H9 (cell line): ENCODE measurements around the gene SAG. TPM values are rescaled to one million over a fixed set of nuclear protein-coding genes. Genes with fewer than 3 reads are reported as not detected.

ENCODE experiments used
- DNase-seq: peaks from one replicate; pipeline ENCODE4 v3.0.0-alpha.2; 2017
- H2AFZ ChIP-seq: one replicate; pipeline ENCODE4 v1.6.1; 2013; ENCODE audit warnings: mild to moderate bottlenecking, low read length, control low read depth, moderate library complexity
- H2AK5ac ChIP-seq: 2 replicates; pipeline ENCODE4 v1.6.1; 2013; ENCODE audit warnings: low read length, control low read depth, mixed read lengths; ENCODE audit not compliant: insufficient read length
- H2BK120ac ChIP-seq: one replicate; pipeline ENCODE4 v1.6.1; 2013; ENCODE audit warnings: low read depth, mild to moderate bottlenecking, low read length, control low read depth, inconsistent platforms; ENCODE audit not compliant: poor library complexity, severe bottlenecking
- H2BK12ac ChIP-seq: 2 replicates; pipeline ENCODE4 v1.6.1; 2013; ENCODE audit warnings: low read length, control low read depth, mixed read lengths, low read depth; ENCODE audit not compliant: insufficient read length
- H2BK15ac ChIP-seq: 2 replicates; pipeline ENCODE4 v1.6.1; 2013; ENCODE audit warnings: low read depth, low read length, control low read depth
- H2BK20ac ChIP-seq: one replicate; pipeline ENCODE4 v1.6.1; 2013; ENCODE audit warnings: low read depth, mild to moderate bottlenecking, low read length, control low read depth, inconsistent platforms; ENCODE audit not compliant: poor library complexity, severe bottlenecking
- H2BK5ac ChIP-seq: 2 replicates; pipeline ENCODE4 v1.6.1; 2013; ENCODE audit warnings: low read length, control low read depth, mixed read lengths; ENCODE audit not compliant: insufficient read length
- H3K14ac ChIP-seq: 2 replicates; pipeline ENCODE4 v1.6.1; 2013; ENCODE audit warnings: low read length, control low read depth; ENCODE audit not compliant: insufficient read depth
- H3K18ac ChIP-seq: 2 replicates; pipeline ENCODE4 v1.6.1; 2013; ENCODE audit warnings: low read depth, mild to moderate bottlenecking, mixed read lengths, low read length, control low read depth; ENCODE audit not compliant: insufficient read length
- H3K23ac ChIP-seq: 2 replicates; pipeline ENCODE4 v1.6.1; 2013; ENCODE audit warnings: low read length, control low read depth, mixed read lengths, low read depth; ENCODE audit not compliant: insufficient read length
- H3K23me2 ChIP-seq: 2 replicates; pipeline ENCODE4 v1.6.1; 2013; ENCODE audit warnings: low read depth, mild to moderate bottlenecking, mixed read lengths, low read length, control low read depth; ENCODE audit not compliant: insufficient read length, poor library complexity, severe bottlenecking
- H3K27ac ChIP-seq: 2 replicates; pipeline ENCODE4 v1.5.1; 2013; ENCODE audit warnings: low read length, control low read depth, mixed read lengths, low read depth; ENCODE audit not compliant: insufficient read length
- H3K27me3 ChIP-seq: 2 replicates; pipeline ENCODE4 v1.6.1; 2013; ENCODE audit warnings: low read length, control low read depth, inconsistent platforms; ENCODE audit not compliant: insufficient read depth
- H3K4ac ChIP-seq: 2 replicates; pipeline ENCODE4 v1.6.1; 2013; ENCODE audit warnings: low read depth, mild to moderate bottlenecking, control low read depth, inconsistent platforms, low read length, moderate library complexity
- H3K4me1 ChIP-seq: 2 replicates; pipeline ENCODE4 v1.6.1; 2013; ENCODE audit warnings: low read length, control low read depth, inconsistent platforms; ENCODE audit not compliant: insufficient read depth
- H3K4me2 ChIP-seq: 2 replicates; pipeline ENCODE4 v1.6.1; 2013; ENCODE audit warnings: low read length, control low read depth, mixed read lengths; ENCODE audit not compliant: insufficient read length, insufficient read depth
- H3K56ac ChIP-seq: 2 replicates; pipeline ENCODE4 v1.6.1; 2013; ENCODE audit warnings: low read depth, mild to moderate bottlenecking, mixed read lengths, low read length, control low read depth; ENCODE audit not compliant: insufficient read length
- H3K79me1 ChIP-seq: 2 replicates; pipeline ENCODE4 v1.6.1; 2013; ENCODE audit warnings: low read depth, mild to moderate bottlenecking, moderate library complexity, low read length, control low read depth, inconsistent platforms; ENCODE audit not compliant: insufficient read depth, poor library complexity, severe bottlenecking
- H3K79me2 ChIP-seq: 2 replicates; pipeline ENCODE4 v1.6.1; 2013; ENCODE audit warnings: low read length, control low read depth, inconsistent platforms; ENCODE audit not compliant: insufficient read depth
- H3K9ac ChIP-seq: 2 replicates; pipeline ENCODE4 v1.6.1; 2013; ENCODE audit warnings: low read length, control low read depth, mixed read lengths; ENCODE audit not compliant: insufficient read length; ENCODE audit errors: extremely low read depth
- H3K9me3 ChIP-seq: one replicate; pipeline ENCODE4 v1.6.1; 2013; ENCODE audit warnings: low read depth, low read length, inconsistent platforms; ENCODE audit not compliant: control insufficient read depth
- H3T11ph ChIP-seq: one replicate; pipeline ENCODE4 v1.6.1; 2013; ENCODE audit warnings: mild to moderate bottlenecking, low read length, control low read depth, inconsistent platforms
- H4K20me1 ChIP-seq: one replicate; pipeline ENCODE4 v1.6.1; 2013; ENCODE audit not compliant: control insufficient read depth, insufficient read length, insufficient read depth
- H4K5ac ChIP-seq: 2 replicates; pipeline ENCODE4 v1.6.1; 2013; ENCODE audit warnings: low read depth, mild to moderate bottlenecking, mixed read lengths, low read length, control low read depth; ENCODE audit not compliant: insufficient read length
- H4K8ac ChIP-seq: replicated peaks from 2 replicates; pipeline ENCODE4 v1.6.1; 2013; ENCODE audit warnings: low read length, control low read depth, mixed read lengths, low read depth; ENCODE audit not compliant: insufficient read length
- H4K91ac ChIP-seq: 2 replicates; pipeline ENCODE4 v1.6.1; 2013; ENCODE audit warnings: low read depth, mild to moderate bottlenecking, moderate library complexity, mixed read lengths, low read length, control low read depth; ENCODE audit not compliant: insufficient read length
- H3K27ac Mint-ChIP-seq, 3 experiments: 2 replicates in 2 of 3; 3 replicates in 1 of 3; pipeline ENCODE4 v1.8.0; 2020 to 2021; ENCODE audit warnings: mixed read lengths in 3 of 3, mild to moderate bottlenecking in 1 of 3, moderate library complexity in 1 of 3
- H3K27me3 Mint-ChIP-seq: 2 replicates; pipeline ENCODE4 v1.8.0; 2021; ENCODE audit warnings: low read depth, mild to moderate bottlenecking, moderate library complexity, mixed read lengths
- H3K36me3 Mint-ChIP-seq, 3 experiments: 2 replicates in 2 of 3; 3 replicates in 1 of 3; pipeline ENCODE4 v1.8.0; 2020 to 2021; ENCODE audit warnings: low read depth in 3 of 3, mixed read lengths in 3 of 3; ENCODE audit not compliant: insufficient read depth in 1 of 3
- H3K4me1 Mint-ChIP-seq, 2 experiments: 2 replicates each; pipeline ENCODE4 v1.8.0; 2020; ENCODE audit warnings: mixed read lengths in 2 of 2
- H3K4me3 Mint-ChIP-seq, 2 experiments: 2 replicates in 1 of 2; 3 replicates in 1 of 2; pipeline ENCODE4 v1.8.0; 2020 to 2021; ENCODE audit warnings: mild to moderate bottlenecking in 2 of 2, mixed read lengths in 2 of 2, moderate library complexity in 1 of 2
- H3K9me3 Mint-ChIP-seq, 2 experiments: 2 replicates in 1 of 2; 3 replicates in 1 of 2; pipeline ENCODE4 v1.8.0; 2020; ENCODE audit warnings: mild to moderate bottlenecking in 2 of 2, mixed read lengths in 2 of 2, moderate library complexity in 1 of 2
- CTCF ChIP-seq: fragments of 200-600 bp; sonication (generic); conservative IDR thresholded peaks from 3 replicates; pipeline ENCODE4 v1.8.0; 2021; ENCODE audit warnings: antibody characterized with exemption, mild to moderate bottlenecking
- WGBS: extraction: QIAGEN DNeasy Blood & Tissue Kit; methylation state at CpG from one replicate; pipeline ENCODE4 v1.1.7; 2013; ENCODE audit warnings: missing lambda C conversion rate, low lambda C conversion rate, mixed read lengths; ENCODE audit not compliant: insufficient read length; ENCODE audit errors: extremely low coverage; 5-methylcytosine and 5-hydroxymethylcytosine counted together
- total RNA-seq: library from RNA; stranded (reverse); gene quantifications from 2 replicates; pipeline ENCODE4 v1.2.1, GENCODE V29; 2021

SAG gene
- total RNA-seq, 1 experiment from 2014 or later: not detected

- Histone ChIP-seq H2AK5ac (no peak overlapping the region), H3K14ac (no peak overlapping the region), H4K91ac (no peak overlapping the region), H3K4me1 (no peaks in the 10 kb centered on the region), H3K23ac (no peak overlapping the region), H3T11ph (no peak overlapping the region), H3K4me2 (no peak overlapping the region), H3K9me3 (no peaks in the 10 kb centered on the region), H3K27ac (no peak overlapping the region), H4K5ac (no peak overlapping the region), H2BK12ac (no peak overlapping the region), H2BK20ac (no peak overlapping the region), H4K20me1 (no peaks in the 10 kb centered on the region), H3K18ac (no peak overlapping the region), H3K23me2 (no peaks in the 10 kb centered on the region), H3K9ac (no peak overlapping the region), H3K4ac (no peak overlapping the region), H3K56ac (no peak overlapping the region), H3K27me3 (no peaks in the 10 kb centered on the region), H2BK5ac (no peak overlapping the region), H3K79me2 (no peaks in the 10 kb centered on the region), H2BK120ac (no peak overlapping the region), H4K8ac (no peak overlapping the region), H3K79me1 (no peaks in the 10 kb centered on the region), H2BK15ac (no peak overlapping the region), H2AFZ (no peak overlapping the region)
- Mint-ChIP-seq H3K4me1 (no peaks in the 10 kb centered on the region), H3K36me3 (peaks cover 35 to 95% (median 74%) of the 10 kb centered on the region in 3 experiments; a peak in 6 of 7 replicates), H3K4me3 (no peak overlapping the region), H3K27ac (no peak overlapping the region; a peak in 1 of 7 replicates), H3K27me3 (no peaks in the 10 kb centered on the region), H3K9me3 (no peaks in the 10 kb centered on the region)
- WGBS: no CpG with 5 or more reads among the region's 2 CpGs
- DNase-seq: no peak
- no peak for TF ChIP-seq CTCF
These were observed 28.7 kb upstream of the SAG start for GRCh38 chr2:233278921-233279320.
